NCI-H2107 (cell line): Measurements from ENCODE around the gene GPR6.
A peak's percentile ranks its signal among the peaks of the same experiment; 100 is the strongest.

Experiments used
- DNase-seq: peaks from one replicate; lab custom pipeline; 2025; lab: John Stamatoyannopoulos, UW

Gene GPR6

GRCh38 chr6:109978174-109979032 lies at the start of gene GPR6:
TSS of gene GPR6 (plus strand) at chr6:109978311. CDS start at chr6:109979113, 802 bp downstream.
- DNase-seq: peak; percentile 54

GRCh38 chr6:109934293-109934692 lies 43.8 kb upstream of the GPR6 start:
- DNase-seq: no peak

GRCh38 chr6:109939654-109940053 lies 38.5 kb upstream of the GPR6 start:
- no peak for DNase-seq

GRCh38 chr6:109944448-109944847 lies 33.7 kb upstream of the GPR6 start:
- no peak for DNase-seq

- DNase-seq: no peak
These were observed 33.0 kb upstream of the GPR6 start for GRCh38 chr6:109945091-109945490.

GRCh38 chr6:109946979-109947378 lies 31.1 kb upstream of the GPR6 start:
- DNase-seq: no peak

GRCh38 chr6:109949281-109950065 lies 28.6 kb upstream of the GPR6 start:
- no peak for DNase-seq

- DNase-seq: no peak
These were observed 22.6 kb upstream of the GPR6 start for GRCh38 chr6:109955491-109955890.

- no peak for DNase-seq
These were observed 19.5 kb upstream of the GPR6 start for GRCh38 chr6:109958626-109959025.

- no peak for DNase-seq
These were observed 16.5 kb upstream of the GPR6 start for GRCh38 chr6:109961611-109962041.

GRCh38 chr6:109962271-109962670 lies 15.8 kb upstream of the GPR6 start:
- no peak for DNase-seq

- DNase-seq: no peak
These were observed 14.4 kb upstream of the GPR6 start for GRCh38 chr6:109963598-109964170.

- DNase-seq: no peak
These were observed 13.2 kb upstream of the GPR6 start for GRCh38 chr6:109964949-109965348.

- DNase-seq: no peak
These were observed 11.8 kb upstream of the GPR6 start for GRCh38 chr6:109966299-109966698.

GRCh38 chr6:109977791-109978173 lies 329 bp upstream of the GPR6 start:
- no peak for DNase-seq

- peak; percentile 9 for DNase-seq
These were observed 1.2 kb downstream of the GPR6 start for GRCh38 chr6:109979033-109979921.

GRCh38 chr6:109984410-109984809 lies 6.3 kb downstream of the GPR6 start:
- DNase-seq: no peak

- DNase-seq: no peak
These were observed 9.1 kb downstream of the GPR6 start for GRCh38 chr6:109987196-109987595.

- no peak for DNase-seq
These were observed 13.3 kb downstream of the GPR6 start for GRCh38 chr6:109991201-109992101.

GRCh38 chr6:109998159-109998785 lies 20.2 kb downstream of the GPR6 start:
- DNase-seq: no peak
